Stimulated activated CD4-positive, alpha-beta T cell treated with anti-CD3 and anti-CD28 coated beads, Interleukin-2, amount 100 ng/mL, for 4 hours (primary cell): ENCODE measurements around the gene C11orf65.
"Not testable (repeated sequence)": the region's sequence is repeated elsewhere in the genome, so short reads cannot be mapped to it uniquely, and the experiment has no call there.

Source experiments
- DNase-seq: peaks from one replicate; pipeline ENCODE4 v3.0.0-alpha.2; 2020; ENCODE audit warnings: low read depth

The C11orf65 gene

GRCh38 chr11:108472681-108473080 is 5.4 kb upstream of the C11orf65 start:
- no peak for DNase-seq

GRCh38 chr11:108468478-108468864 is 1.1 kb upstream of the C11orf65 start:
- DNase-seq: no peak

GRCh38 chr11:108466405-108466804 is 924 bp downstream of the C11orf65 start:
- DNase-seq: no peak

GRCh38 chr11:108453207-108453835 is 14.0 kb downstream of the C11orf65 start:
- DNase-seq: no peak

- not testable (repeated sequence) for DNase-seq
These were observed 25.9 kb downstream of the C11orf65 start for GRCh38 chr11:108441445-108441844.

GRCh38 chr11:108436594-108436993 is 30.7 kb downstream of the C11orf65 start:
- DNase-seq: no peak

GRCh38 chr11:108435066-108435465 is 32.3 kb downstream of the C11orf65 start:
- no peak for DNase-seq

- no peak for DNase-seq
These were observed 34.5 kb downstream of the C11orf65 start for GRCh38 chr11:108432783-108433182.

GRCh38 chr11:108431997-108432396 is 35.3 kb downstream of the C11orf65 start:
- DNase-seq: no peak

- DNase-seq: no peak
These were observed 36.0 kb downstream of the C11orf65 start for GRCh38 chr11:108431370-108431769.

- not testable (repeated sequence) for DNase-seq
These were observed 49.8 kb downstream of the C11orf65 start for GRCh38 chr11:108417551-108417950.

GRCh38 chr11:108414958-108415357 is 52.4 kb downstream of the C11orf65 start:
- no peak for DNase-seq

- DNase-seq: no peak
These were observed 61.6 kb downstream of the C11orf65 start for GRCh38 chr11:108405706-108406105.

- DNase-seq: no peak
These were observed 64.3 kb downstream of the C11orf65 start for GRCh38 chr11:108403052-108403451.

- DNase-seq: no peak
These were observed 65.1 kb downstream of the C11orf65 start for GRCh38 chr11:108402241-108402640.

- DNase-seq: no peak
These were observed 68.9 kb downstream of the C11orf65 start for GRCh38 chr11:108398439-108398838.

- not testable (repeated sequence) for DNase-seq
These were observed 70.7 kb downstream of the C11orf65 start for GRCh38 chr11:108396672-108397071.

- no peak for DNase-seq
These were observed 72.5 kb downstream of the C11orf65 start for GRCh38 chr11:108394744-108395284.

GRCh38 chr11:108393046-108393445 is 74.3 kb downstream of the C11orf65 start:
- DNase-seq: no peak

- no peak for DNase-seq
These were observed 75.0 kb downstream of the C11orf65 start for GRCh38 chr11:108392353-108392752.

- DNase-seq: no peak
These were observed 78.8 kb downstream of the C11orf65 start for GRCh38 chr11:108388576-108388975.

- DNase-seq: not testable (repeated sequence)
These were observed 93.8 kb downstream of the C11orf65 start for GRCh38 chr11:108373505-108373904.

- no peak for DNase-seq
These were observed 96.3 kb downstream of the C11orf65 start for GRCh38 chr11:108370990-108371389.

- DNase-seq: no peak
These were observed 97.0 kb downstream of the C11orf65 start for GRCh38 chr11:108370315-108370714.
